Rectal smooth muscle tissue (tissue), 1 donor: ENCODE data around the gene ELMOD2.
"Not testable (repeated sequence)": the region's sequence is repeated elsewhere in the genome, so short reads cannot be mapped to it uniquely, and the experiment has no call there.

ENCODE experiments used
- H3K27ac ChIP-seq: one replicate; pipeline ENCODE4 v1.7.0; 2013; ENCODE audit warnings: low read depth, low read length, inconsistent platforms
- H3K27me3 ChIP-seq: one replicate; pipeline ENCODE4 v1.7.0; 2013; ENCODE audit warnings: low read length; ENCODE audit not compliant: control insufficient read depth, insufficient read depth
- H3K36me3 ChIP-seq: one replicate; pipeline ENCODE4 v1.7.0; 2013; ENCODE audit warnings: low read length; ENCODE audit not compliant: control insufficient read depth, insufficient read depth
- H3K4me1 ChIP-seq: one replicate; pipeline ENCODE4 v1.7.0; 2013; ENCODE audit warnings: low read length; ENCODE audit not compliant: control insufficient read depth, insufficient read depth
- H3K4me3 ChIP-seq: one replicate; pipeline ENCODE4 v1.7.0; 2013; ENCODE audit warnings: low read length
- H3K9ac ChIP-seq: one replicate; pipeline ENCODE4 v1.7.0; 2013; ENCODE audit warnings: low read length

Gene ELMOD2, protein sequence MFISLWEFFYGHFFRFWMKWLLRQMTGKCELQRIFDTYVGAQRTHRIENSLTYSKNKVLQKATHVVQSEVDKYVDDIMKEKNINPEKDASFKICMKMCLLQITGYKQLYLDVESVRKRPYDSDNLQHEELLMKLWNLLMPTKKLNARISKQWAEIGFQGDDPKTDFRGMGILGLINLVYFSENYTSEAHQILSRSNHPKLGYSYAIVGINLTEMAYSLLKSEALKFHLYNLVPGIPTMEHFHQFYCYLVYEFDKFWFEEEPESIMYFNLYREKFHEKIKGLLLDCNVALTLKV

DNA sequence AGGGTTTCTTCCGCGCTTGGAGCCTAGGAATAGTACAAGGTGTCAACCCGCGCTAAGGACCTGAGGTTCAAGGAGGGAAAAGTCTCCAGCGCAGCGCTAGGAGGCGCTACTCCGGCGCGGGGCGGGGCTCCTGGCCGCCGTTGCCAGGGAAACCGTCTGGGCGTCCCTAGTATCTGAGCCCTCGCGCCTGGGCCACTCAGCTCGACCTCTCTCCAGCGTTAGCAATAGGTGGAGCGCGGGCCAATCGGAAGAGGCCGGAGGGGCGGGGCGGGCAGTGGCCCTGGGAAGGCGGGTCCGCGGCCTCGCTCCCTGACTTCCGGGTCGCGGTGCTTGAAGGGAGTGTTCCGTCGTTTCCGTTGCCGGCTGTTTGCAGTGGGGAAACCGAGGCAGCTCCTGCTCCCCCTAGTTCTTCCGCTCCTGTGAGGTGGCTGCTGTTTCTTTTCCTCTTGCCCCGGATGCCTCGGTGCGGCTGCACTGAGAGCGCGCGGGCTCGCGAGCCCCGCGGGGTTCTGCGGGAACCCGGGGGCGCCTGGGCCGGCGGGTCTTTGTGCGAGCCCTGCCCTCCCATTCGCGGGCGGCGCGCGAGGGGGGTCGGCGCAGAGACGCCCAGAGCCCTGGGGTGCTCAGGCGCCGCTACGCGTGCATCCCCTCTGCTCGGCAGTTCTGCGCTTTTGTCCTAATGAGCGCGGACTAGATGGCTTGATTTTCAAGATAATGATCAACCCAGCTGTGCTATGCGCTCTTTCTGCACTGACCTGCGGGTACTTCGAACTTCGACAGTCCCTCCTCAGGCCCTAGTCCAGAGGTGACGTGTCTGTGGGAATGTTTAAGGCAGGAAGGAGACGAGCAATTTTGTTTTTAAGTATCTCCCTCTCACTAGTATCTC lies at the start of gene ELMOD2:
TSS of gene ELMOD2 (plus strand) at position 312 of the 886 bp plus-strand sequence. CDS start 1,261 bp downstream, outside the sequence.
- H3K4me3 ChIP-seq = peak within 1 kb of the TSS; percentile 79
- H3K9ac ChIP-seq = peak within 1 kb of the TSS; percentile 35
- no peaks in the 10 kb centered on the region for H3K27me3 ChIP-seq
- H3K27ac ChIP-seq = peak within 1 kb of the TSS; percentile 65
- H3K4me1 ChIP-seq = no peaks in the 10 kb centered on the region
- H3K36me3 ChIP-seq = no peaks in the 10 kb centered on the region

DNA sequence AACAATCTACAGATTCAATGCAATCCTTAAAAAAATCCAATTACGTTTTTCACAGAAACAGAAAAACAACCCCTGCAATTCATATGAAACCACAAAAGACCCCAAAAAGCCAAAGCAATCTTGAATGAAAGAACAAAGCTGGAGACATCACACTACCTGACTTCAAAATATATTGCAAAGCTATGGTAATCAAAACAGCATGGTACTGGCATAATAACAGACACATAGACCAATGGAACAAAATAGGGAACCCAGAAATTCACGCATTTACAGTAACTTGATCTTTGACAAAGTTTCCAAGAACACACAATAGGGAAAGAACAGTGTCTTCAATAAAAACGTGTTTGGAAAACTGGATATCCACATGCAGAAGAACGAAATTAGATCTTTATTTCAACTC lies 40.5 kb upstream of the ELMOD2 start:
- Histone ChIP-seq H3K27me3 (no peaks in the 10 kb centered on the region), H3K9ac (no peak overlapping the region), H3K4me3 (no peak overlapping the region), H3K27ac (no peak overlapping the region), H3K36me3 (no peaks in the 10 kb centered on the region), H3K4me1 (no peaks in the 10 kb centered on the region)

DNA sequence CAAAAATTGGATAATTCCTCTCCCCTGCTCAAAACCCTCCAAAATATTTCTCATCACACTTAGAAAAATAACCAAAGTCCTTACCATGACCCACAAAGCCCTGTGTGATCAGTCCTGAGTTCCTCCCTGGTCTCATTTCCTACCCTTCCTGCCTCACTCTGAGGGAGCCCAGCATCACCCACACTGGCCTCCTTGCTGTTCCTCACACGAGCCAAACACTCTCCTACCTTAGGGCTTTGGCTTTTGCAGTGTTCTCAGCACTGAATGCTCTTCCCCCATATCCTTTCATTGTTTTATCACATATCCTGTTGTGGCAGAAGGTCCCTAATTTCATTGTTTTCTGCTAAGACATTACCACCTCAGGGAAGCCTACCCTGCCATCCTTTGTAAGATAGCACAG lies 38.0 kb upstream of the ELMOD2 start:
- Histone ChIP-seq H3K4me3 (no peak overlapping the region), H3K4me1 (no peaks in the 10 kb centered on the region), H3K9ac (no peak overlapping the region), H3K27me3 (no peaks in the 10 kb centered on the region), H3K36me3 (no peaks in the 10 kb centered on the region), H3K27ac (no peak overlapping the region)

DNA sequence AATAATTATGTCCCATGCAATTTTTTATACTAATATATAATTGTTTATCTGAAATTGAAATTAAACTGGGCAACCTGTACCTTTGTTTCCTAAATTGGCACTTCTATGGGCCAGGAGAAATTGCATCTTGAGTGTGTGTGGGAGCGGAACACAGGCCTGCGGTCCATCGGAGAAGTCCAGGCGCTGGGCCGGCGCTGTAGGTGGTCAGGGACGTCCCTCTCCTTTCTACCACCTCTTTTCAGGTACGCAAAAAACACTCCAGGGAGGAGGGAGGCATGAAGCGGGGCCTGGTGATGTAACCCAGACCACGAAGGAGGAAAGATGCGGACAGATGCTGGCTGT lies 26.6 kb upstream of the ELMOD2 start:
- H3K36me3 ChIP-seq = no peaks in the 10 kb centered on the region
- H3K27ac ChIP-seq = no peak overlapping the region
- H3K4me1 ChIP-seq = no peaks in the 10 kb centered on the region
- H3K27me3 ChIP-seq = peaks cover 4% of the 10 kb centered on the region
- no peak overlapping the region for H3K4me3 ChIP-seq
- no peak overlapping the region for H3K9ac ChIP-seq

DNA sequence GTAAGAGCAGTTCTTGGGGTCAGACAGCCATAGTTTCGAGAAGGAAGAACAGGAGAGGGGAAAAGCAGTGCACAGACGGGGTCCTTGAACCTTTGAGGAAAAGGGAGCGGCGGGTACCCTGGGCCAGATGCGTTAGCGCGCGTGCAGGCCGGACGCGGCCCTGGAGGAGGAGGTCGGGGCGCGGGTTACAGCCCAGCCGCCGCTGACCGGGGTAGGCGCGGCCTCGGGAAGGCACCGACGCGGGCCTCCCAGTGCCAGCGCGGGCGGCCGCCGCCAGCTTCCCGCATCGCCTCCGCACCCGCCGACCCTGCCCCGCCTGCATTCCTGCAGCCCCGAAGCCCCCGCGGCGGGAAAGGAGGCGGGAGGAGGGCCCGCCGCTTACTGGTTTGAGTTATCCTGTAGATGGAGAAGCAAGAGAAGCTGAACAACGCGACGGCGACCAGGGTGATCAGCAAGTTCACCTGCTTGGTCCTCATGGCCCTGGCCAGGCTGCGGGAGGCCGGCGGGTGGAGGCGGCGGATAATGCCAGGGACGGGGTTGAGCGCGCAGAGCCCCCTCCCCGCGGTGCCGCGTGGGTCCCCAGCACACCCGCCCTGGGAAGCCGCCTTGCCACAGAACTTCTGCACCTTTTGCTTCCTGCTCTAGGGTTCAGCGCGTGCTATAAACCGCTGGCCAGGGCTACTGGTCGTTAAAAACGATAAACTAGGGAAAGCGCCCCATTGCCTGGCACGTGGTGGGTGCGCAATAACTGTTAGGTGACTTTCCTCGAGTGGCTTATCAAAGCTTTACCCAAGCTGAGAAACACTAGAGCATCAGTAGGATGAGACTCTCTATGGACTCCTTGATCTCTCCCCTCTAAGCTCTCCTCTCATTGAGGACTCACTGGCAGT lies 26.0 kb upstream of the ELMOD2 start, which contains the start of gene MGAT4D:
TSS of gene MGAT4D (minus strand) at position 547 of the 890 bp plus-strand sequence. CDS start at position 476, 71 bp downstream.
- Histone ChIP-seq H3K36me3 (no peaks in the 10 kb centered on the region), H3K9ac (no peak within 1 kb of the TSS), H3K27me3 (peaks cover 4% of the 10 kb centered on the region), H3K4me1 (no peaks in the 10 kb centered on the region), H3K4me3 (peak within 1 kb of the TSS; percentile 44), H3K27ac (no peak within 1 kb of the TSS)

DNA sequence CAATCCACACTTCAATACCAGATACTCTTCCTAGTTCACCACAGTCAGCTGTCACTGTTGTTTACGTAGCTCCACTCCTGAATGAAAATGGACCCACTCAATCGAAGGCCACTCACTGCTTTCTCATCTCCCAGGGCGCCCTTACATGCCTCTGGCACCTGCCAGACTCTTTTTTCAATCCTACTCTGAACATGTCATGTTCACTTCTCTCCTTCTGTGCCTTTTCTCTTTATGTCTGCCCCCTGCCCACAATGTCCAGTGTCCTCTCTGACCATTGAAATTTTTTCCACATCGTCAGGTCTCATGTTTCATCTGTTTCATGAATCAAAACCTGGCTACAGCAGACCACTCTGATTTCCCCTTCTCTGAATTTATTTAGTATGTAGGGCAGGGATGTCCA lies 24.6 kb upstream of the ELMOD2 start:
- no peaks in the 10 kb centered on the region for H3K36me3 ChIP-seq
- no peak overlapping the region for H3K4me3 ChIP-seq
- no peaks in the 10 kb centered on the region for H3K4me1 ChIP-seq
- H3K9ac ChIP-seq = no peak overlapping the region
- no peak overlapping the region for H3K27ac ChIP-seq
- H3K27me3 ChIP-seq = peaks cover 4% of the 10 kb centered on the region

DNA sequence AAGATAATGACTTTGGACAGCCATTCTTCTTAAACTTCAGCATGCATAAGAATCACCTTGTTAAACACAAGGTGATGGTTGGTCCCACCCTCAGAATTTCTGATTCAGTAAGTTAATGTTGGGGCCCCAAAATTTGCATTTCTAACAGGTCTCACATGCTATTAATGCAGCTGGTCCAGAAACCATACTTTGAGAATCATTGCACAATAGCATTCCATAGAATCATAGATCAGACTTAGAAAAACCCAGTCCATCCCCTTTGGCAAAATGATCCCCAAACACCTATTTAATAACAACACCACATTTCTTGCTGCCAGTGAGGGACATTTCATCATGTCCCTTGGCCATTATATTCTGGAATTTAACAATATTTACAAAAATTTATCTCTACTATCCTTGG lies 19.7 kb upstream of the ELMOD2 start:
- Histone ChIP-seq H3K4me3 (no peak overlapping the region), H3K9ac (no peak overlapping the region)

DNA sequence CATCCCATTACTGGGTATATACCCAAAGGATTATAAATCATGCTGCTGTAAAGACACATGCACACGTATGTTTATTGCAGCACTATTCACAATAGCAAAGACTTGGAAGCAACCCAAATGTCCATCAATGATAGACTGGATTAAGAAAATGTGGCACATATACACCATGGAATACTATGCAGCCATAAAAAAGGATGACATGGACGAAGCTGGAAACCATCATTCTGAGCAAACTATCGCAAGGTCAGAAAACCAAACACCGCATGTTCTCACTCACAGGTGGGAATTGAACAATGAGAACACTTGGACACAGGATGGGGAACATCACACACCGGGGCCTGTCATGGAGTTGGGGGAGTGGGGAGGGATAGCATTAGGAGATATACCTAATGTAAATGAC lies 10.2 kb upstream of the ELMOD2 start:
- not testable (repeated sequence) for H3K36me3 ChIP-seq, H3K4me3 ChIP-seq

More for the DNA sequence above, 19.7 kb upstream of the ELMOD2 start:
- Histone ChIP-seq H3K27ac (no peak overlapping the region), H3K27me3 (no peaks in the 10 kb centered on the region), H3K36me3 (no peaks in the 10 kb centered on the region), H3K4me1 (no peaks in the 10 kb centered on the region)

DNA sequence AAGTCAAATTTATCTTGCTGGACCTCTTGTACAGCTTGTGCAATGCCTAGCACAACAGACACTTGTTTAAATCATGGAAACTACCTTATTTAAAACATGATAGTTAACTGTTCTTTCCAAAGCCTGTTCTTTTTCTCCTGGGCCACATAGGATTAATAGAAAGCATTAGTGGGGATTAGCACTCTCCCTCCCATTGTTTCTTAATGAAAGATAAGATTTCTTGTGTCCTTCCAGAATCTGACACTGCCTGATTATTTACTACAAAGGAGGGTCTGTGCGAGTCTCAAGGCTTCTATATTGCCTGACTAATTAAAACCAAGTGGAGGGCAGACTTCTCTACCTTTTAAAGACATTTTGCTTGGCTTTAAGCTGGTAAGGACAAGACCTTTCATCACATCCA lies 8.5 kb upstream of the ELMOD2 start:
- Histone ChIP-seq H3K4me3 (no peak overlapping the region), H3K27ac (no peak overlapping the region), H3K27me3 (no peaks in the 10 kb centered on the region), H3K36me3 (no peaks in the 10 kb centered on the region), H3K9ac (no peak overlapping the region), H3K4me1 (no peaks in the 10 kb centered on the region)

More for the DNA sequence above, 10.2 kb upstream of the ELMOD2 start:
- H3K27me3 ChIP-seq, H3K4me1 ChIP-seq, H3K27ac ChIP-seq, H3K9ac ChIP-seq: not testable (repeated sequence)

DNA sequence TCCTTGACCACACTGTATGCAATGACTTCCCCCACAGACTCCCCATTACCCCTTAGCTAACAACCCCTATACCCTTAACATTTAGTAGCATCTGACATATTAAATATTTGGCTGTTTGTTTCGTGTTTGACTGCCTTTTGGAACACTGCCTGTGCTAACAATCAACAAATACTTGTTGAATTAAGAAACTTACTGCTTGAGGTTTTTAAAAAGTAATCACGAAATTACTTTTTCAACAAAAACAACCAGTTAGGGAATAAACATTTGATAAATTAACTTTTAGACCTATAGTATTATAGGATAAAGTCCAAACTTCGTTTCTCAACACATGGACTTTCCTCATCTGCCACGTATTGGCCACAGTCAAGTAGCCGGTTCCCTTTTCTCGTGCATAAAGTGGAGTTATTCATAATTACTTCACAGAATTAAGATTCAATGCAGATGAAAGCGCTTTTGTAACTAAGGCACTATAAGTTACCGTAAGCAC lies 555 bp upstream of the ELMOD2 start:
- H3K27me3 ChIP-seq = no peaks in the 10 kb centered on the region
- peak overlapping the region; percentile 67 for H3K4me3 ChIP-seq
- no peaks in the 10 kb centered on the region for H3K36me3 ChIP-seq
- no peak overlapping the region for H3K9ac ChIP-seq
- no peaks in the 10 kb centered on the region for H3K4me1 ChIP-seq
- no peak overlapping the region for H3K27ac ChIP-seq

DNA sequence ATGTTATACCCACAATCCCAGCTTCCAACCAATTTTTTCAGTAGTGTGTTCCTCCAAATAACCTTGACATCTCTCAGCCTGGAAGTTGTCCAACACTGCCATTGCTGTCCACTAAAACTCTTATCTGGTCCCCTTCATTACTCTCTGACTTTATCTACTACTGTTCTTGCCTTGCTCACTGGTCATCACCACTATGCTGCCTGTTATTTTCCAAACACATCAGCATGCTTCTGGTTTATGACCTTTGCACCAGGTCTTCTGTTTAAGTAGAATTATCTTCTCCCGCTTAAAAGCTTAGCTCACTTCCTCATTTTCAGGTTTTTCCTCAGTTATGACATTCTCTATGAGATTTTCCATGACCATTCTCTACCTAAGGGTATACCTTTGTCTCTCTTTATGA lies 5.5 kb downstream of the ELMOD2 start:
- Histone ChIP-seq H3K4me1 (no peaks in the 10 kb centered on the region), H3K9ac (no peak overlapping the region), H3K27ac (no peak overlapping the region), H3K36me3 (no peaks in the 10 kb centered on the region), H3K27me3 (no peaks in the 10 kb centered on the region), H3K4me3 (no peak overlapping the region)

DNA sequence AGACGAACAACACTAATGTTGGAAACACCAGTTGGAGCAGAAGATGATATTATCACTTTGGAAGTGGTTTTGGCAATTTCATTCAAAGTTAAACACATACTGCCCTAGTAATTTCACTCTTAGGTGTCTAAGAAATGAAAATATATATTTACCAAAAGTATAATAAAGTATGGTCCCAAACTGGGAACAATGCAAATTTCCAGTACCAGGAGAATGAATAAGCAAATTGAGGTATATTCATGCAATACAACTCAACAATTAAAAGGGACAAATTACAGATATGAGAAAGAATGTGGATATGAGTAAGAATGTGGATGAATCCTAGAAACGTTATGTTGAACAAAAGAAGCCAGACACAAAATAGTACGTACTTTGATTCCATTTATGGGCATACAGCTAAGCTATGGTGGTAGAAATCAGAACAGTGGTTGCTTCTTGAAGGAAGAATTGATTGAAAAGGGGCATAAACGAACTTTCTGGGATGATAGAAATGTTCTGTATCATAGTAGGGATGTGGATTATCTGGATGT lies 10.0 kb downstream of the ELMOD2 start:
- H3K27ac ChIP-seq = no peak overlapping the region
- no peak overlapping the region for H3K4me3 ChIP-seq
- H3K36me3 ChIP-seq = peaks cover 2% of the 10 kb centered on the region
- no peak overlapping the region for H3K9ac ChIP-seq
- no peaks in the 10 kb centered on the region for H3K27me3 ChIP-seq
- no peaks in the 10 kb centered on the region for H3K4me1 ChIP-seq
